GM18498 (cell line): ENCODE measurements around the gene PSMB9.

ENCODE experiments used
- ATAC-seq: cut with Tn5 transposase; IDR thresholded peaks from one replicate; pipeline ENCODE4 v1.9.1; 2021; ENCODE audit warnings: mild to moderate bottlenecking, moderate library complexity; ENCODE audit not compliant: unreplicated experiment

Gene PSMB9

DNA sequence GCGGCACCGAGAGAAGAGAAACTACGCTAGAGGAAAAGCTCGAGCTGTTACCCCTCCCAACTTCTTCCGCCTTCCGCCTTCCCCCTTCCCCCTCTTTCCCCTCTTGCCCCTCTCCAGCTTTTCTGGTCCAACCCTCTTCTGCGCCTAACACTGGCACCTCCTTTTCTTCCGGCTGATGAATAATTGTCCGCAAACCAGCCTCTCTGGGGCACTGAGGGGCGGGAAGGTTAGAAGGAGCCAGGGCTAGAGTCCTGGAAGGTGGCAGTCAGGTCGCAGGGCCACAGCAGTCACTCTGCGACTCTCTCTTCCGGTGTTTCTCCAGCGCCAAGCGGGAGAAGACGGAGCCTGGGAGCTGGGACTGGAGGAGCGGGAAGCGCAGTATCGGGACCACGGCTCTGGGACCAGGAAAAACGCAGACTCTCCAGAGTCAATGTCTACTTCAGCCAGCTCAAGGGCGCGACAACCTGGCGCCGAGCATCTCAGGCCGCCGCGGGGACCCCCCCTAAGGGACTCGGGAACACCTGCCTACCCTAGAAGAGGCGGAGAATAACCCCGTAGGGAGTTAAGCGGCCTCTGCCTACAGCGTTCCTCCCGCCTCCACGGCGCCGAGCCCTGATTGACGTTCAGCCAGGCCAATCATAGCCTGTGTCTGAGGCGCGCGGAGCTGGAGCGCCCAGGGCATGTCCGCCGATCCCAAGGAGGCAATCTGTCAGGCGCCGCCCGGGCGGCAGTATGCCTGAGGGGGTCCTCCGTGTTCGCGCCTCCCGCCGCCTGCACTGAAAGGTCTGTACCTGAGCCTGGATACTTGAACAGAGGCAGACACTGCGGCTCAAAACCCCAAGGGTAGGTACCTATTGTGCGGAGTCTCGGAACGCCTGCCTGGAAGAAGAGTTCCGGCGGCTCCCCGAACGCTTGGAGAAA is 40.4 kb downstream of the PSMB9 start:
- peak; percentile 98 for ATAC-seq

DNA sequence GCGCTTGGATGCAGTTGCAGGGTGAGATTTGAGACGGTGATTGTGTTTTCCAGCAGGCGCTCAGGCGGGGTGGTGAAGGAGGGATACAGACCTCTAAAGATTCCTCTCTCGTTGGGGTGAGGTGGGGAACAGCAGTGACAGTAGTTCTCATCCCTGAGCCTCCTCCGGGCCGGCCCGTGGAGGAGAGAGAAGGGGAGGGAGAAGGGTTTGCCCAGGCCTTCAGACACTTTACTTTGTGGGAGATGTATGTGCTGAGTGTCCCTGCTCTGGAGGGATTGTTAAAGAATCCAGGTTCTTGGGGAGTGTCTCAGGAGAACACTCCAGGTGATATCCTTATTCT is 41.0 kb downstream of the PSMB9 start:
- peak; percentile 11 for ATAC-seq

DNA sequence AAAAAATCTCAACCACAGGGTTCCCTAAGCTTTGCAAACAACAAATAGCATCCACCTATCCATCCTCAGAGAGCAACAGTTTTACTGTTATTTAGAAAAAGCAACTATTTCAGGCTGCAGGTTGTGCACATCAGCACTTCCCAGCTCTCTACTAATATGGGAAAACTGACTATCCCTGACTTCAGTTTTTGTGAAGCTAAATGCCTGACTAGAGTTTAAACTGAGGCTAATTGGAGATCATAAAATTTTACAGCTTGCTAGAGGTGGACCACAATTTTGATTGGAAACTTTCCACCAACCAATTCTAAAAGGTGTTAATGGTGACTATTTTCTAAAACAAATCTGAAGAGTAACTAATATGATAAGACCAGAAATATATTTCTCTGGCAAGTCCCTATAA is 50.0 kb downstream of the PSMB9 start:
- no peak for ATAC-seq

DNA sequence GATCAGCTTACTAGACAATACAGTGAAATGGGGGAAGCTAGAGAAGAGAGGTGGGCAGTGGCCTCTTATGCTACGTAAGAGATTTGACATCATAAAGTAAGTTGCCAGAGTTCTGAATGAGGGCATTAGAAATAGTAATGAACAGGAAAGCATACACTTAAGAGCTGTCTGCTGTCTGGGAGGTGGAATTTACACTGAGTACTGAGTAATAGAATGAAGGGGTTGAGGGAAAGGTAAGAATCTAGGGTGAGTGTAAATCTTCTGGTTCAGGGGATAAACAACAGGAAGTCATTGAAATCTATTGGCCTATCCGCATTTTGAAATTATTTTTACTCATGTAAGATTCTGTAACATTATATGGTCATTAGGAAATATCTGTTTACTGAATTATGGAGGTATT is 51.1 kb downstream of the PSMB9 start:
- no peak for ATAC-seq

DNA sequence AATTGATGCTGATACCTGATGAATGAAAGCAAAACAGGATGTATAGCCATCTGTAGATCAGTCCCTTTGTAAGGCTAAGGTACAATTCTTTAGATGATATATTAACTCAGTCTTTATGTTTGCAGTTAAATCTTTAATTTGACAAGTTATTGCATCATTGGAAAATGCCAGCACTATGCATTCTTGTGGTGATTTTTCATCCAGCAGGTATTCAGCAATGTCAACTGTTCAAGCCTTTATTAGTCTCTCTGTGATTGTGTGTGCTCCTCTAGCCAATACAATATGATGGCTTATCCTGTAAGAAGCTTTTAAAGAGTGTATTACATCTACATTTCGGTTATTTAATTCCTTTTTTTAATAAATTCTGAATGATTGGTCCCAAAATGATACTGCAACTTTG is 52.5 kb downstream of the PSMB9 start:
- no peak for ATAC-seq

DNA sequence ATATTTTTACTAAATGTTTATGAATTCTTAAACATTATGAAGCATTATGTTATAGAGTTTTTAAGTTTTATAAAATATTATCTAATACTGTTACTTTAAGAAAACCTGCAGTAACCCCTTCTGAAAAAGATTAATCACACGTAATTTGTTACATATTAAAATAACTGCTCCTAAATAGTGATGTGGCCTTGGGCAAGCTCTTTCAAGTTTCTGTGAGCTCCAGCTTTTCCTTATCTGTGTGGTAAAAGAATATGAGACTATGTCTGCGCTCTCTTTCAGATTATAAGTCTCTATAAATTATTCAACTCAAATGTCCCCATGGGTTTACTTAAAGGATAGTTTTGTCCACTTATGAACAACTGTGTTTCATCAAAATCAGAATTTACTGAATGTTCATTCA is 54.9 kb downstream of the PSMB9 start:
- no peak for ATAC-seq
